Spleen (tissue), 7 donors: ENCODE measurements around the gene RBM12.

ENCODE experiments used
- CTCF ChIP-seq, 11 experiments: fragments of 200-600 bp in 7 of 11; fragments of 450-650 bp in 4 of 11; sonication (generic) in 4 of 11; IDR thresholded peaks in 8 of 11; conservative IDR thresholded peaks in 3 of 11; 1 replicate in 7 of 11; 2 replicates in 4 of 11; pipeline versions ENCODE4 v1.4.0 to v1.8.0; 2016 to 2021; ENCODE audit warnings: antibody characterized with exemption in 11 of 11, inconsistent platforms in 4 of 11, mild to moderate bottlenecking in 1 of 11
- POLR2A ChIP-seq, 3 donors: fragments of 450-650 bp; IDR thresholded peaks; one replicate each; pipeline ENCODE4 v1.5.1; 2017; ENCODE audit warnings: antibody characterized with exemption in 3 of 3, mild to moderate bottlenecking in 1 of 3
- POLR2AphosphoS5 ChIP-seq, 3 donors: sonication (generic); formaldehyde crosslinking; IDR thresholded peaks; one replicate each; pipeline ENCODE4 v1.5.1; 2017; ENCODE audit warnings: antibody characterized with exemption in 3 of 3
- donor health status: DM: no; HTN: no; CAD: no; lungs with moderate emphysema.
- donor health status: DM: no; HTN: no; CAD: no.
- donor health status: DM: no; HTN: no; CAD: no.

DNA sequence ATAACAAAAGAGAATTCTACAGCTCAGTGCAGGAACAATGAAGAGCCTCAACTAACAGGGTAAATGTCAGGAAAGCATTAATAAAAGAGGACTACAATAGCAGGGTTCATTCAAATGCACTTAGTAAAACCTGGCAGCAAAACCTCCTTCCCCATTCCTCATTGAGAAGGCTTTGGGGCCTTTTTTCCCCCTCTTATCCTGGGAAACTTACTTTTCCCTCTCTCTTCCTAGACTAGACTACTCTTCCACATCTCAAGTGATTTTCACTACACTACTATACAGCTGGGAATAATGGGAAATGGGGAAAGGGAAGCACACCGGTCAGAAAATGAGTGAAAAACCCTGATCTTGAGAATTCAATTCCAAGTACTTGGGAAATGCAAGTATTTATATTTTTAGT is 44.6 kb upstream of the RBM12 start:
- no peak for TF ChIP-seq POLR2A (IDR thresholded peaks at IDR 0.05)
- TF ChIP-seq CTCF (IDR thresholded peaks at IDR 0.05 in 8 of 11, conservative IDR thresholded peaks at IDR 0.05 in 3 of 11) = no peak
- TF ChIP-seq POLR2AphosphoS5 (IDR thresholded peaks at IDR 0.05) = peak in 1 of 3 donors; percentile 29
